Stimulated activated naive CD8-positive, alpha-beta T cell treated with anti-CD3 and anti-CD28 coated beads, Interleukin-15, amount 100 ng/mL, for 72 hours (primary cell): ENCODE results near the gene TSPAN14.

Source experiments
- ATAC-seq: fragments of 150-1000 bp; cut with Tn5 transposase; 2 replicates; pipeline ENCODE4 v1.10.0; 2021; ENCODE audit warnings: mild to moderate bottlenecking, moderate library complexity
- DNase-seq, 2 donors: peaks; one replicate each; pipeline ENCODE4 v3.0.0; 2021 to 2022
- H3K27ac Mint-ChIP-seq, 2 donors: one replicate each; pipeline ENCODE4 v1.8.0; 2022; ENCODE audit warnings: mild to moderate bottlenecking in 2 of 2, mixed read lengths in 2 of 2, moderate library complexity in 2 of 2
- H3K27me3 Mint-ChIP-seq: one replicate; pipeline ENCODE4 v1.8.0; 2022; ENCODE audit warnings: mixed read lengths
- H3K4me1 Mint-ChIP-seq: one replicate; pipeline ENCODE4 v1.8.0; 2022; ENCODE audit warnings: mild to moderate bottlenecking, mixed read lengths
- H3K4me3 Mint-ChIP-seq, 2 donors: one replicate each; pipeline ENCODE4 v1.8.0; 2022; ENCODE audit warnings: mild to moderate bottlenecking in 2 of 2, mixed read lengths in 2 of 2, moderate library complexity in 1 of 2
- H3K9me3 Mint-ChIP-seq, 2 donors: one replicate each; pipeline ENCODE4 v1.8.0; 2022; ENCODE audit warnings: mixed read lengths in 2 of 2

The TSPAN14 gene

DNA sequence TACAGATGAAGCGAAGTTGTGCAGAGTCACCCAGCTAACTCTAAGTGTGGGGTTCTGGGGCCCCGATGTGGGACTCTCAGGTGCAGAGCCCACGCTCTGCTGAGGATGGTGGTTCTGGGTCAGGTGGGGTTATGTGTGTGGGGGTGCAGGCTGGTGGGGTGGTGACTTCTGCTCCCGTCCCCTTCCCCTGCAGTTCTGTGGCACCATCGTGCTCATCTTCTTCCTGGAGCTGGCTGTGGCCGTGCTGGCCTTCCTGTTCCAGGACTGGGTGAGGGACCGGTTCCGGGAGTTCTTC lies 54.9 kb downstream of the TSPAN14 start:
- Mint-ChIP-seq H3K4me1 (peaks cover 57% of the 10 kb centered on the region), H3K4me3 (no peak overlapping the region), H3K27ac (no peak overlapping the region), H3K9me3 (no peaks in the 10 kb centered on the region), H3K27me3 (no peaks in the 10 kb centered on the region)
- ATAC-seq (no peak), DNase-seq (no peak)

GRCh38 chr10:80509403-80510161 lies 55.5 kb downstream of the TSPAN14 start:
- Mint-ChIP-seq H3K4me3 (no peak overlapping the region), H3K27me3 (no peaks in the 10 kb centered on the region), H3K4me1 (peaks cover 56% of the 10 kb centered on the region), H3K9me3 (no peaks in the 10 kb centered on the region), H3K27ac (peak overlapping the region; percentile 6 to 72)
- DNase-seq (no peak), ATAC-seq (no peak)

DNA sequence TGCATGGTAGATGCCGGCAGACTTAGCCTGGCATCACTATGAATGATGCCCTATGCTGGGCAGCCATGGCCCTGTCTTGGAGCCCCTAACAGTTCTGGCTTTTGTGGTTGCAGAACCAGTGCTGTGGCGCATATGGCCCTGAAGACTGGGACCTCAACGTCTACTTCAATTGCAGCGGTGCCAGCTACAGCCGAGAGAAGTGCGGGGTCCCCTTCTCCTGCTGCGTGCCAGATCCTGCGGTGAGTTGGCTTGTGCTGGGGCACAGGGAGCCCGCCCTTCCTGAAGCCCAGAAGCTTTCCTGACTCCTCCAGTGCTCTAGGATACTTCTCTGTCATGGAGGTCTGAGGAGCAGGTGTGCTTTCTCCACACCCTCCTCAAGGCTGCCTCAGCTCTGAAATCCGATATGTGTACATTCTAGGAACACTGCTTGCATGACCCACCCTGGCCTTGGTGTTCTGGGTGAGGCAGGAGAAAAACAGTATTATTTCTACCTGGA lies 58.0 kb downstream of the TSPAN14 start:
- no peak for ATAC-seq
- H3K27me3 Mint-ChIP-seq: no peaks in the 10 kb centered on the region

DNA sequence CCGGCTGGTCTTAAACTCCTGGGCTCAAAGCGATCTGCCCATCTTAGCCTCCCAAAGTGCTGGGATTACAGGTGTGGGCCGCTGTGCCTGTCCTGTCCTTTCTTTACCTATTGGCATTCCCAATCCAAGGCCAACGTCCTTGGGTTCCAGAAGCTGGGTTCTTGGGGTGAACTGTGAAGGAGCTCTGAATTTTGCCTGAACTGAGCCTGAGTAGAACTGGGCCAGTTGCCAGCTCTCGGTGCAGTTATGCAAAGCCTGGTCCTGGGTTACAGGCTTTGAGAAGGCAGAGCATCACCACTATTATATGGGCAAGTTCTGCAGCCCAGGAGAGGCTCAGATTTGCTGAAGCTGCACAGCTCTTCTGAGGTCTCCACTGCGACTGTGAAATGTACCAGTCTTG lies 59.0 kb downstream of the TSPAN14 start:
- H3K27ac Mint-ChIP-seq: peak overlapping the region in 1 of 2 donors; percentile 76
- no peak overlapping the region for H3K4me3 Mint-ChIP-seq
- no peak for DNase-seq
- peaks cover 66% of the 10 kb centered on the region for H3K4me1 Mint-ChIP-seq
- H3K9me3 Mint-ChIP-seq: no peaks in the 10 kb centered on the region
- H3K27me3 Mint-ChIP-seq: no peaks in the 10 kb centered on the region
- no peak for ATAC-seq

More for the DNA sequence above, 58.0 kb downstream of the TSPAN14 start:
- Mint-ChIP-seq H3K4me1 (peaks cover 59% of the 10 kb centered on the region), H3K27ac (peak overlapping the region in 1 of 2 donors; percentile 68), H3K4me3 (peak overlapping the region in 1 of 2 donors; percentile 0), H3K9me3 (no peaks in the 10 kb centered on the region)
- DNase-seq: no peak

DNA sequence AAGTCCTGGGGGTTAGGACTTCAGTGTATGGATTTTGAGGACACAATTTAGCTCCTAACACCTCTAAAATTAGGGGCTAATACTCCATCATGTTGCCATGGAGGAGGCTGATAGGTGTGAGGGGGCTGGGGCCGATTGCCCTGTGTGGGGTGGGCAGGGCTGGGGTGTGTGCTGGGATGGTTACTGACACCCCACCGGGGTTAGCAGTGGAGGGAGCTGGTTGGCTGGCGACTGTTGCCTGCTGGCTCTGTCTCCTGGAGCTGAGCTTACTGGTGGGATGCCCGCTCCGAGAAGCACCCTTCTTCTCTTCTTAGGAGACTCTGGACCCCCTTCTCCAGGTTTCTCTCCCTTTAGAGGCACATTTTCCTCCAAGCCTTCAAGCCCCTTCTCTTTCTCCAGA lies 61.4 kb downstream of the TSPAN14 start:
- H3K9me3 Mint-ChIP-seq: no peaks in the 10 kb centered on the region
- H3K4me3 Mint-ChIP-seq: no peak overlapping the region
- H3K27me3 Mint-ChIP-seq: no peaks in the 10 kb centered on the region
- no peak for DNase-seq
- H3K27ac Mint-ChIP-seq: peak overlapping the region in 1 of 2 donors; percentile 49
- peaks cover 66% of the 10 kb centered on the region for H3K4me1 Mint-ChIP-seq
- ATAC-seq: no peak

- H3K4me1 Mint-ChIP-seq: peaks cover 66% of the 10 kb centered on the region
- no peak for ATAC-seq
- H3K27me3 Mint-ChIP-seq: no peaks in the 10 kb centered on the region
- H3K4me3 Mint-ChIP-seq: no peak overlapping the region
- no peak for DNase-seq
- no peaks in the 10 kb centered on the region for H3K9me3 Mint-ChIP-seq
- peak overlapping the region in 1 of 2 donors; percentile 35 for H3K27ac Mint-ChIP-seq
These were observed 61.8 kb downstream of the TSPAN14 start for GRCh38 chr10:80515941-80516340.

DNA sequence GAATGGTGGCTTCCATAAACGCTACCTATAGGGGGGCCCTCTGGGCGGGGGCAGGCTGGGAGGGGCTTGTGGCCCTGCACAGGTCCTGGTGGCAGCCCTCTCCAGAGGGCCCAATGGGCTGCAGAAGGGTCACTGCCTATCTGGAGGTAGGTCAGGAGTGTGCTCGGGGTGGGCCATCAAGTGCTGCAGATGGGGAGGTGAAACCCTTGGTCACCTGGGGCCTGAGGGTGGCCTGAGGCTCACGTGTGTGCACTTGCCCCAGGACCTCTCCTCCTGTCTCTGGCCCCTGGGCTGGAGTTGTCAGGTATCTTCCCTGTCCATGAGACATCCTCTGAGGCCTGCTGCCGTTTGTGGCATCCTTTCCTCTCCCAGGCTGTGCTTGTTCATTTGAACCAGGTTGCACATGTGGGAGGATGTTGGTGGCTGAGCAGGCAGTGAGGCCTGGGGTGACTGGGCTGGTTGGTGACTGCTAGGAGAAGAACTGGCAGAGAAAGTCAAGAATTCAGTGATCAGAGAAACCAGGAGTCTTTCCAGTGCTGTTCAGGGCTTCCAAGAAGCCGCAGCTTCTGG lies 62.5 kb downstream of the TSPAN14 start:
- Mint-ChIP-seq H3K4me3 (no peak overlapping the region), H3K4me1 (peaks cover 61% of the 10 kb centered on the region), H3K27me3 (no peaks in the 10 kb centered on the region), H3K9me3 (no peaks in the 10 kb centered on the region), H3K27ac (peak overlapping the region in 1 of 2 donors; percentile 88)
- ATAC-seq: no peak
- no peak for DNase-seq

DNA sequence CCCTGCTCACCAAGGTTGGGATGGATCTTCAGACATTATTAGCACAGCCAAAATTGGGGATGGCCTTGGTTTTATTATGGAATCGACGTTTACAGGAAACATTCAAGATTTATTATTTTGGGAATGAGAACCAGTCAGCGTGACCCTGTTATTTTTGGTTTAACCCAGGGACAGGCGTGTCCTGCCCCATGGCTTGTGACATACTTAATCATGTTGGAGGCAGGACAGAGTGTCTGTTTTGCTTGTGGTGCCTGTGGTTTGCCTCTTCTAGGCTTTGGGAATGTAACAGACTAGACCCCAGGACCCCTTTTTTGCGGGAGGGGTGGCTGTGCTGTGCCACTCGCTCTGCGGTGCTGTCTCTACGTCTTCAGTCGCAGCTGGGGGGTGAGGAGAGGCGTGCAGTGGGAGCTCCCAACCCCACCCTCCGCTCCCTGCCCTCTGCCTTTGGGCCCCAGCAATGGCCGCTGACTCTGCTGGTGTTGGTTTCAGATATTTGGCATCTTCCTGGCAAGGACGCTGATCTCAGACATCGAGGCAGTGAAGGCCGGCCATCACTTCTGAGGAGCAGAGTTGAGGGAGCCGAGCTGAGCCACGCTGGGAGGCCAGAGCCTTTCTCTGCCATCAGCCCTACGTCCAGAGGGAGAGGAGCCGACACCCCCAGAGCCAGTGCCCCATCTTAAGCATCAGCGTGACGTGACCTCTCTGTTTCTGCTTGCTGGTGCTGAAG lies 63.5 kb downstream of the TSPAN14 start:
- Mint-ChIP-seq H3K4me3 (no peak overlapping the region), H3K4me1 (peaks cover 58% of the 10 kb centered on the region), H3K27ac (peak overlapping the region in 1 of 2 donors; percentile 88), H3K27me3 (no peaks in the 10 kb centered on the region), H3K9me3 (no peaks in the 10 kb centered on the region)
- DNase-seq: no peak
- ATAC-seq: no peak

- peak overlapping the region; percentile 14 to 62 for H3K27ac Mint-ChIP-seq
- ATAC-seq (peak; percentile 16), DNase-seq (no peak)
- no peaks in the 10 kb centered on the region for H3K9me3 Mint-ChIP-seq
- H3K27me3 Mint-ChIP-seq: no peaks in the 10 kb centered on the region
- H3K4me1 Mint-ChIP-seq: peaks cover 65% of the 10 kb centered on the region
- H3K4me3 Mint-ChIP-seq: no peak overlapping the region
These were observed 64.2 kb downstream of the TSPAN14 start for GRCh38 chr10:80518143-80518806.

DNA sequence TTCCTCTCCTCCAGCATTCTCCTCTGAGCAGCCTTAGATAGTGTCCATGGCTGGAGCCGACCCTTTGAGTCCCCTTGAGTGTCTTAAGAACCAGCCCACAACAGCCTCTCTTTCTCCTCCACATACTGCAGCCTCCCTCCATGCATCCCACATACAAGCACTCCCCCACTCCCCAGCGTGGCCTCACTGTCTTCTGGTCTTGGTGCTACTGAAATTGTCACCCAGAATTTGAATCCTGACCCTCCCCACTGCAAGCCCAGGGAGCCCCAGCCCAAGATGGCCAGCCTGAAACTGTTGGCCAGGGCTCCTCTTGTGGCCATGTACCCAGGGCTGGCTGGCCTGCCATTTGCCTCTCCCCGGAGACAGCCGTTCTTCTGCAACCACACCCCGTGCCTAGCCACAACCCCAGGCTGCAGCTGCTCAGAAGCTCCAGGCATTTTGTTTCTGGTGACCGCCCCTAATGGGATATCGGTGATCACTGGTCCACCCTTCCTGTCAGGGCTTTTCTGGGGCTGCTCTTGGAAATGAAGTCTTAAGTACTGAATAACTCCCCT lies 64.8 kb downstream of the TSPAN14 start:
- Mint-ChIP-seq H3K27me3 (no peaks in the 10 kb centered on the region), H3K27ac (peak overlapping the region; percentile 13 to 62), H3K9me3 (no peaks in the 10 kb centered on the region), H3K4me3 (no peak overlapping the region), H3K4me1 (peaks cover 71% of the 10 kb centered on the region)
- no peak for ATAC-seq
- DNase-seq: no peak

GRCh38 chr10:80519936-80520650 lies 66.0 kb downstream of the TSPAN14 start:
- ATAC-seq (no peak), DNase-seq (no peak)
- no peak overlapping the region for H3K4me3 Mint-ChIP-seq
- peak overlapping the region; percentile 57 to 84 for H3K27ac Mint-ChIP-seq
- H3K4me1 Mint-ChIP-seq: peaks cover 78% of the 10 kb centered on the region
- H3K27me3 Mint-ChIP-seq: no peaks in the 10 kb centered on the region
- no peaks in the 10 kb centered on the region for H3K9me3 Mint-ChIP-seq

GRCh38 chr10:80520661-80521470 lies 66.8 kb downstream of the TSPAN14 start:
- Mint-ChIP-seq H3K9me3 (no peaks in the 10 kb centered on the region), H3K27me3 (no peaks in the 10 kb centered on the region), H3K4me3 (peak overlapping the region in 1 of 2 donors; percentile 24), H3K27ac (peak overlapping the region; percentile 13 to 57), H3K4me1 (peaks cover 84% of the 10 kb centered on the region)
- ATAC-seq (no peak), DNase-seq (no peak)

DNA sequence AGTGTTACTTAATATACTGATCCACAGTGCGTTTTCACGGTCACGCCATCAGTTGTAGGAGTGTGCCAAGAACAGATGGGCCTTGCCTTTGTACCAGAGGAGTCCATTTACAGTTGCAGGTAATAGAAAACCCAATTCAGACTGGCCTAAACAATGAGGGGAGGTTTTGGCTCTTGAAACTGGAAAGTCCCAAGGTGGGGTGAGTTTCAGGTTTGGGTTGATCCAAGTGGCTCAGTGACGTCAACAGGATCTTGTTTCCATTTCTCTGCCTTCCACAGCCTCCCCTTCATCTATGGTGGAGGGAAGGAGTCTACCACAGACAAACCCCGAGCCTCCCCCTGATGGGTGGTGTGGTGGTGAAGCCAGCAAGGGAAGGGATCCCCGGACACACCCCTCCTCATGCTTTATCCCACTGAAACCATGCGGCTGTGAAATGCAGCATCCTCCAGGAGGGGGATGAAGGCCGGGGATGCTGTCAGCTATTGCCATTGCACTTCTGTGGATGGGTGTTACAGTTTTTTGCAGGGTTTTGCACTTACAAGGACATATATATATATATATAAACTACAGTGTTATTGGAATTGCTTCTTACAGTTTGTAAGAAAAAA lies 68.8 kb downstream of the TSPAN14 start:
- Mint-ChIP-seq H3K27ac (peak overlapping the region; percentile 51 to 87), H3K4me1 (peaks cover 85% of the 10 kb centered on the region), H3K4me3 (peak overlapping the region in 1 of 2 donors; percentile 20), H3K9me3 (no peaks in the 10 kb centered on the region), H3K27me3 (no peaks in the 10 kb centered on the region)
- ATAC-seq (peak; percentile 53), DNase-seq (no peak)

DNA sequence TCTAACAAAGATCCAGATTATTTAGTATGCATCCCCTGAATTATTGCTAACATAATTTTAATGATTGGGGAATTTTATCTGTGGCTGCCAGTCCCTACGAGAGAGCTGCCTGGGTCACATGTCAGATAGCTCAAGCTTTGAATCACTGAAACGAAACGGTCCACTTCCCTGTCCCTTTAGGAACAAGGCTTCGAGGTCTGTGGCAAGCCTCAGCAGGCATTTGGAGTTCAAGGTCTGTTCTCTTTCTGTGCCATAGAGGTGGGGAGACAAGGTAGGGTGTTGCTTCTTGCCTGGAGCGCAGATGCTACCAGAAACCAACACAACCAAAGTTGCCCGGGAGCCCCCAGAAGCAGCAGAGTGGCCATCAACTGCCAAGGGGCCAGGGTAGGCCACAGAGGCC lies 69.7 kb downstream of the TSPAN14 start:
- peak overlapping the region; percentile 43 to 66 for H3K27ac Mint-ChIP-seq
- DNase-seq (no peak), ATAC-seq (no peak)
- H3K27me3 Mint-ChIP-seq: no peaks in the 10 kb centered on the region
- no peaks in the 10 kb centered on the region for H3K9me3 Mint-ChIP-seq
- H3K4me1 Mint-ChIP-seq: peaks cover 89% of the 10 kb centered on the region
- peak overlapping the region in 1 of 2 donors; percentile 12 for H3K4me3 Mint-ChIP-seq
